ENCODE results near the gene CILP2.

Gene CILP2

DNA sequence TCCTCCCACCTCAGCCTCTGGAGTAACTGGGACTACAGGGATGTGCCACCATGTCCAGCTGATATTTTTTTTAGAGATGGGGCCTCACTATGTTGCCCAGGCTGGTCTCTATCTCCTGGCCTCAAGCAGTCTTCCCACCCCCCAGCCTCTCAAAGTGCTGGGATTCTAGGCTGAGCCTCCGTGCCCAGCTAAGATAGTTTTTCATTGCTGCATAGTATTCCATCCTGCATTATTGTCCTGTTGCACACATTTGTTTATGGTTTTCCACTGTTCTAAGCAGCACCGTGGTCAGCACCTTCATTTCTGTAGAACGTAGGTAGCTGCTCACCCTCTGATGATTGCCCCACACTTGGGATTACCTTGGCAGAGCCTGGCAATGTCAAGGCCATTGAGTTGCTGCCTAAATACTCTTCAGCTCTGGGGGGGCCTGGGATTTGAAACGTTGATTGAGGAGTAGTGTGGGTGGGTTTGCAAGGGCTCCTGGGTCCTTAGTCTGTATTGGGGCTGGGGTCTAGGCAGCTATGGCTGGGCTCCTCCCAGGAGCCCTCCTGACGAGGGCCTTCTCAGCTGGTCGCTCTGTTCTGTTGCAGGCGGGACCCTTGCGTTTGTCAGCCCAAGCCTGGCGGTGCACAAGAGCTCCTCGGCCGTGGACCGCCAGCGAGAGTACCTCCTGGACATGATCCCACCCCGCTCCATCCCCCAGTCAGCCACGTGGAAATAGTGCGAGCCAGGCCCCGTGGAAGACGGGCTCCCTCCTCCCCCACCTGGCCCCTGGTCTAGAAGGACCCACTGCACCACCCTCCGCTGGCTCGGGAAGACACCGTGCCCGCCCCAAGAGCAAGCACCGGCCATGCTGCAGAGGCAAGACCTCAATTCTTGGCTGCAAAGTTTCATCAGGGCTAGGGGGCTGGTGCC, 33.1 kb upstream of the CILP2 start:
- DNase-seq, result no peak
- H3K36me3 ChIP-seq, result peaks cover 40% of the 10 kb centered on the region
- H3K4me3 ChIP-seq (ENCODE audit: low read depth, low read length), result no peak overlapping the region
- H3K9me3 ChIP-seq (ENCODE audit: severe bottlenecking), result no peaks in the 10 kb centered on the region
- H3K27me3 ChIP-seq (ENCODE audit: insufficient read depth, low read depth, severe bottlenecking), result no peaks in the 10 kb centered on the region
- no peak overlapping the region for H3K27ac ChIP-seq
- TF ChIP-seq CTCF (IDR thresholded peaks at IDR 0.05; ENCODE audit: low read depth, low read length), result no peak

GRCh38 chr19:19505669-19506326, 32.3 kb upstream of the CILP2 start:
- peaks cover 34% of the 10 kb centered on the region for H3K36me3 ChIP-seq

DNA sequence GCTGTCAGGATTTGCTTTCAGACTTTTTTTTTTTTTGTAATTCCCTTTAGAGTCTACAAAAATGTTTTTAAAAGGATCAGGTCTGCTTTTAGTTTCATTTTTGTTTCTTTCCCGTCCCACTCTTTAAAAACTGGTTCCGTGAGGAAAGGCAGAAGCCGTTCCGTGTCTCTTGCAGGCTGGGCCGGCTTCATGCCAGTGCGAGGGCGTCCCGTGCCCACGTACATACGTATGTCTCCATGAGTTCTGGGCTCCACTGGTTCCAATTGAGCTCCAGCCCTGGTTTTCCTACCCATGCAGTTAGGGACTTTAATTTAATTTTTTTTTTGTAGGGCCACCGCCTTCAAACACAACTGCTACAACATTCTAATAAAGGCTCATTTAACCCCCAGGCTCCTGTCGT, 31.5 kb upstream of the CILP2 start:
- H3K27ac ChIP-seq, result no peak overlapping the region
- peaks cover 28% of the 10 kb centered on the region for H3K36me3 ChIP-seq
- H3K27me3 ChIP-seq (ENCODE audit: insufficient read depth, low read depth, severe bottlenecking), result no peaks in the 10 kb centered on the region

More at GRCh38 chr19:19505669-19506326, 32.3 kb upstream of the CILP2 start:
- no peak overlapping the region for H3K4me3 ChIP-seq (ENCODE audit: low read depth, low read length)
- no peaks in the 10 kb centered on the region for H3K9me3 ChIP-seq (ENCODE audit: severe bottlenecking)
- H3K27ac ChIP-seq, result no peak overlapping the region
- no peak for TF ChIP-seq CTCF (IDR thresholded peaks at IDR 0.05; ENCODE audit: low read depth, low read length)
- no peaks in the 10 kb centered on the region for H3K27me3 ChIP-seq (ENCODE audit: insufficient read depth, low read depth, severe bottlenecking)
- no peak for DNase-seq

GRCh38 chr19:19507354-19507753, 30.7 kb upstream of the CILP2 start:
- no peak overlapping the region for H3K4me3 ChIP-seq (ENCODE audit: low read depth, low read length)
- TF ChIP-seq CTCF (IDR thresholded peaks at IDR 0.05; ENCODE audit: low read depth, low read length), result no peak
- H3K27me3 ChIP-seq (ENCODE audit: insufficient read depth, low read depth, severe bottlenecking), result no peaks in the 10 kb centered on the region
- no peak for DNase-seq
- H3K9me3 ChIP-seq (ENCODE audit: severe bottlenecking), result no peaks in the 10 kb centered on the region
- H3K36me3 ChIP-seq, result peaks cover 20% of the 10 kb centered on the region
- no peak overlapping the region for H3K27ac ChIP-seq

More for the DNA sequence above, 31.5 kb upstream of the CILP2 start:
- DNase-seq, result no peak
- no peaks in the 10 kb centered on the region for H3K9me3 ChIP-seq (ENCODE audit: severe bottlenecking)
- H3K4me3 ChIP-seq (ENCODE audit: low read depth, low read length), result no peak overlapping the region
- no peak for TF ChIP-seq CTCF (IDR thresholded peaks at IDR 0.05; ENCODE audit: low read depth, low read length)

DNA sequence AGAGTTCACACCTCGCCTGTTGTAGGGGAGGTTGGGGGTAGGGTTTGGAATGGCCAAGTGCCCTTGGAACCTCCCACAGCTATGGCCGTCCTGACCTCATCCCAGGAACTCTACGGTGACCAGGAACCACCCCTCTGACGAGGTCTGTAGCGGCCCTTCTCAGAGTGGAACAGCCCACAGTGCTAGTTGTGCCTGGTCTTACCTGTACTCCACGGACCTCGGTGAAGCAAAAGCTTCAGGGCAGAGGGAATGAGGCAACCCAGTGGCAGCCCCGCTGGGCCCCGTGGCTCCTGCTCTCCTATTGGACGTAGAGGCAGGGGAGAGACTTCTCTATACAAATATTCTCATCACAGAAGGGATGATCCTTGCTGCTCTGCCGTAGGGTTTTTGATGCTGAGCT, 29.8 kb upstream of the CILP2 start:
- Histone ChIP-seq H3K27me3 (ENCODE audit: insufficient read depth, low read depth, severe bottlenecking) (no peaks in the 10 kb centered on the region), H3K36me3 (peaks cover 12% of the 10 kb centered on the region), H3K9me3 (ENCODE audit: severe bottlenecking) (no peaks in the 10 kb centered on the region), H3K27ac (no peak overlapping the region), H3K4me3 (ENCODE audit: low read depth, low read length) (no peak overlapping the region)
- no peak for TF ChIP-seq CTCF (IDR thresholded peaks at IDR 0.05; ENCODE audit: low read depth, low read length)
- no peak for DNase-seq

Measured in WERI-Rb-1 (cell line).